ENCODE data around the gene COL9A3.

- TF ChIP-seq CTCF (IDR thresholded peaks at IDR 0.05; ENCODE audit: insufficient read depth, low read length, poor library complexity, severe bottlenecking), result no peak
- TF ChIP-seq EZH2phosphoT487 (conservative IDR thresholded peaks at IDR 0.05; ENCODE audit: low read length), result no peak
These were observed 23.7 kb downstream of the COL9A3 start for GRCh38 chr20:62840244-62841197.

All from SU-DHL-6 (cell line).